NCI-H2107 treated with DMSO at 0.1 percent for 48 hours (cell line): ENCODE results near the gene PACRG.

Experiments
- DNase-seq: peaks from one replicate; lab custom pipeline; 2025; ENCODE audit not compliant: unreplicated experiment; lab: John Stamatoyannopoulos, UW

Gene PACRG

DNA sequence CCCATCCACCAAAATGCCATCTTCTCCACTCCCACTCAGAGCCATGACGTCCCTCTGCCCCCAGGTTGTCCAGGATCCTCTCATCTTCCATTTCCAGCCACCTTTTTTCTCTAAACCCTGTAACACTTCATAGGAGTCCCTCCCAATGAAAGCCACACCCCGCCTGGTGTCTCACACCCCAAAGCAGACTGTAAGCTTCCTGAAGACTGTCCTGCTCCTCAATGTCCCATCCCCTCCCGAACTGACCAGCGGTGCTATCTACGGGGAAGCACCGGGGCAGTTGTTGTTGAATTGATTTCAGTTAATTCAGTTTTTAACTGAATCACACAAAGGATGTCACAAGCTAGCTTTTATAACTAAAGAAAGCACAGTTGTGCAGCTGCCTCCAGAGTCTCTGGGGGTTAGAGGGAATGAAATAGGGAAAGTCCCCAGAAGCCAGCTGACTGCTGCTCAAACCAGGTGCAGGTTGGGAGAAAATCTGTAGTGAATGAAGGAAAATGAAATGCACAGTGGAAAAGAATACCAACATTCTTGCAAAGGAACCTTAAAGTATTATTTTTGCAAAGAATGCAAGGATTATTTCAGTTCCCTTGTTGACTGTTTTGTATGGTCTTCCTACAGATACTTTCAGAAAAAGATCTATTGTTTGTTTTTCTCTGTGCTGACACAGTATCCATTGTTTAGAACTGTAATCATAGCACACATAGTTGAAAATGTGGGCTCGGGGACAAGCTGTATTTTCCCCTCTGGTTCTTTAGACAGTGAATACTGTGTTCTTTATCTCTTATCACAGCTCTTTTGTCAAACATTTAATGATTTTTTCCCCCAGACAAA lies 464.1 kb downstream of the PACRG start:
- DNase-seq: no peak

DNA sequence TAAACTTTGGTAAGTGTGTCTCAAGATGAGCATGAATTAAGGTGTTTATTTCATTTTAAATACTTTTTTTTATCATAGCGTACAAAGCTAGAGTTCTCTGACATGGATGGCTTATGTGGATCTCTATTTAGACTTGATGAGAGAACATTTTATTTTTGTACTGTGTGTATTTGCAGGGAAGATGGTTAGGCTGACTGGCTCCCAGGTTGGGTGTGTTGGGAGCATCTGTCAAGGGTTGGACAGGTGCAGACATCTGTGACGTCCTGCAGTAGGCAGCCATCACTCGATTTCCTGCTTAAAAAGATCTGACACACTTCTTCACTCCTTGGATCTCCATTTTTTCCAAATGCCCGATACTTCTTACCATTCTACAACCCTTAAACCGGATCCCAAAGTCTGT lies 464.8 kb downstream of the PACRG start:
- no peak for DNase-seq

DNA sequence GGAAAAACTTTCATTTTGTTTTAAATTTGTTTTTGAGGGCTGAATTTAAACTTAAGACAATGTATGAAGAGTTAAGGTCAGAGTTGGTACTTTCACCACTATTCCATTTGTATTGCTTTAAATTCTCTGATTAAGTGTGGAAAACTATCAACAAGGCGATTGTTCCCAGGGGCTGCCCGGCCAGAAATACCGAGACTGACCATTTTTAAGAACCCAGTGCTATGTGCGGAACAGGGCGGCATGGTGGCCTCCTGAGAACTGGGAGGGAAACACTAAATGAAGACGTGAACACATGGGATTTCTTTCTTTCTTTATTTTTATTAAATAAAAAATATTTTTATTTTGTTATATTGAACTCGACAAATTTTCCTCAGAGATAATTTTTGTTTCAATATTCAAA lies 465.6 kb downstream of the PACRG start:
- DNase-seq: no peak

DNA sequence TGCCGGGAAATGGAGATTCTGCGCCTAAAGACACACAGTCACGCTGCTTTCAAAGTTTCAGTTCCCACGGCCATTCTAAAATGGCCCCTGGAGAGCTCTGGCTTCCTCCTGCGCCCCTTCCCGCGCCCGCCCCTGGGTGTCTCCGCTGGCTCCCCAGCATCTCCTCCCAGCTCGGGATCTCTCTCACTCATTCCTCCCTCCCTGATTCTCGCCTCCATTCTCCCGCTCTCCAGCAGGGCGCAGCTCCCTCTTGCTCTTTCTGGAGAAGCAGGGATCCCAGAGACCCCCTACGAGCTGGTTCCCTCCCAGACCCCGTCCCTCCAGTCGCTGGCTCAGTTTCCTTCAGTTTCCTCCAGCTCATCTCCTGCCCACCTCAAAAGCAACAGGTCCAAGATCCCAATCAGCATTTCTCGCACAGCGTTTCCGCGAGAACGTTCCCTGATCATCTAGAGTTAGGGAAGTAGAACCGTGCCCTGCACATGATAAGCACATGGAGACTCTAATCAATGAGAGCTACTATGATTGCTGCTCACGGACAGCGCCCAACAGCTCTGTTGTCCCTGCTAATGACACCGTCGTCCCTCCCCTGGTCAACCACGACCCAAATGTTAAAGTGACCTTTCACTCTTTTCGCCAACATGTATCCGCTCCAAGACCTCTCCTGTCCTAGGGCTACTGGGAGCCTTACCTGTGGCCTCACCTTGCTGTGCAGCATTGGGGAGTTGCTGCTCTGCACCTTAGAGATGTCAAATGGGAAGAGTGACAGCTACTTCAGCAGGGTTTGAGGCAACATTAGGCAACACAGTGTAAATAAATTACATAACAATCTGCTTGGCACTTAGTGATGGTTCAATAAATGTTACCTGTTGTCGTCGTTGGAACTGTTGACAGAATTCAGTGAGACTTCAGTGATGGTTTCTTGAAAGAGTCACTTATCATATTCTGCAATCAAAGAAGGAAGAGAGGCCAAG lies 468.2 kb downstream of the PACRG start:
- no peak for DNase-seq

DNA sequence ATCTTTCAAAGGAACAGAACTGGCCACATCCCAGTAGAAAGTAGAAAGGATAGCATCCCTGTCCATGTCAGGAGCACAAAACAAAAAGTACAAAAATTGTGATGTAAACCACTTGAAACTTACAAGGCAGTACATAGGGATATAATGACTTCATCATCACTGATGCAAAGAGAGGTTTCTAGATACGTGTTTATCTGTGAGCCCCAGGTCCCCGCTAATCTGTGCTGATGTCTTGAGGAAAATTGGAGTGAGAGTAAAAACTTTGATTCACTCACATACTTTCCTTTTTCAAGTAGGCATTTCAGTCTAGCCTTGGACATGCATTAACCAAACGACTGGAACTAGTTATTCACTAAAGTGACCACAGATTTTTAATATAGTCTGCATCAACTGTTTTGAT lies 470.1 kb downstream of the PACRG start:
- no peak for DNase-seq

DNA sequence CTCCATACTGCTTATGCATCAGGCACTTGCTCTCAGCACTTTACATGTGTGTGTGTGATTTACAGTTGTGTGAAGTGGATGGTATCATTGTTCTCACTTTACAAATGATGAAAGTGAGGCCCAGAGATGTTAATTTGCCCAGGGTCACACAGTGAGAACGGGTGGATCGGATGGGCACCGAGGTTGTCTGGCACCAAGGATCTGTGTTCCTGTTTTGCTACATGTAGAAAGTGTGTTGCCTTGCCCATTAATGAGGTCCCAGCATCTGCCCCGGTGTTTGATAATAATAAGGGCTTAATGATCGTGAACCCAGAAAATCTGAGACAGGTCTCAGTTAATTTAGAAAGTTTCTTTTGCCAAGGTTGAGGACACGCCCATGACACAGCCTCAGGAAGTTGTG lies 470.6 kb downstream of the PACRG start:
- DNase-seq: no peak

DNA sequence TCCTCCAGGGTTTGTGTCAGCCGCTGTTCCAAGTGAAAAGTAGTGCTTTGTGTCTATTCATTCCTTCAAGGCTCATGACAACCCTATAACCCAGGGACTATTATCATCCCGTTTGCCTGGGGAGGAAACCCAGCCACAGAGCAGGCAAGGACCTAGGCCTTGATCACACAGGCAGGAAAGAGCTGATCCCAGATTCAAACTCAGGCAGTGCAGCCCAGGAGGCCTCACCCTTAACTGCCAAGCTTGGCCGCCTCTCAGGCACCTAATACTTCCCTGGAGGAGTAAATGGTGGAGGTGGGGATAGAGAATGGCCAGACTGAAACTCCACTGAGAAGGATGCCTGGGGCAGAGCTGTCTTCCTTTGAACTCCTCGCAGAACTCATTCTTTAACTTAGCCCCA lies 471.6 kb downstream of the PACRG start:
- no peak for DNase-seq

DNA sequence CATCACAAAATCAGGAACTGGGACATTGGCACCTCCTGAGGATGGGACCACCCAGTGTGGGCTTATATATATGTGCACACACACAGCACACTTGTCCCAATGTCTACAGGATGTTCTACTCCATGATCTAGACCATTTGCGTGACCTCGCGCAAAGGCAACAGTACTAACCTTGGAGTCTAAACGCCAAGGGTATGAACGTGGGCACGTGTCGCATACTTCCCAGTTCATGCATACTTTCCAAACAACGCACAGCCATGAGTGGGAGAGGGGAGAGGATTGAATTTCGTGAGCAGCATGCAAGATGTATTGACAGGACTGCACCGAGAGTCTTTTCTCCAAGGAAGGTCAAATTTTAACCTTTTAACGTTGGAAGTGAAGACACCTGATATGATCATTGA lies 472.5 kb downstream of the PACRG start:
- no peak for DNase-seq

DNA sequence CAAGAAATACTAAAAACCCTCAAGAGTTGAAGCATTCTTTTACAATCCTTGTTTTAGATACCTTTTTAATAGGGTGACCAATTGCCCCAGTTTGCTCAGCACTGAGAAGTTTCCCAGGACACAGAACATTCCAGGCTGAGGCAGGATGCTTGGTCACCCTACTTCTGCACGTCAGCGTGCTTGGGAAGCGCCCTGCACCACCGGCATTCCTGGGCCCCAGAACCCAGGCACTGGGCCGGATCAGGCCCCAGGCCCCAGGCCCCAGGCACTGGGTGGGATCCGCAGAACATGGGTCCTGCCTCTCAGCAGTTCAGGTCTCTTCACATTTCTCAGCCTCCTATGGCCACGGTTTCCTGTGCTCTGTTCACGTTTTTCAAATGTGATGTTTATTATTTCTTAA lies 472.9 kb downstream of the PACRG start:
- DNase-seq: no peak

DNA sequence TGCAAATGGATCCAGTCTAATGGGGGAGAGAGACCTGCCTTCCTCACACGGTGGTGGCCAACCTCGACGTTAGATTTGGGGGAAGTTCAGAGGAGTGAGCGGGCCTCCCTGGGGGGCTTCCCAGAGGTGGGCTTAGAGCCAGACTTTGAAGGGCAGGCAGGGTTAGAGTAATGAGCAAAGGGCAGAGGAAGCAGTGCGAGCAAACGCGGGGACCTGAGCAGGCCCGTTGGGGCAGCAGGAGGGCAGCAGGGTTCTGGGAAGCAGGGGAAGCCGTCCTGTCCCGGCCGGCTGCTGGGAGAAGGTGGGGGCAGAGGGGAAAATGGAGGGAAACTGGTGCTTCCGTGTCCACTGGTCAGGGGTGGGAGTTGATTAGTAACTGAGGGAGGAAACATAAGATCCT lies 474.1 kb downstream of the PACRG start:
- no peak for DNase-seq

DNA sequence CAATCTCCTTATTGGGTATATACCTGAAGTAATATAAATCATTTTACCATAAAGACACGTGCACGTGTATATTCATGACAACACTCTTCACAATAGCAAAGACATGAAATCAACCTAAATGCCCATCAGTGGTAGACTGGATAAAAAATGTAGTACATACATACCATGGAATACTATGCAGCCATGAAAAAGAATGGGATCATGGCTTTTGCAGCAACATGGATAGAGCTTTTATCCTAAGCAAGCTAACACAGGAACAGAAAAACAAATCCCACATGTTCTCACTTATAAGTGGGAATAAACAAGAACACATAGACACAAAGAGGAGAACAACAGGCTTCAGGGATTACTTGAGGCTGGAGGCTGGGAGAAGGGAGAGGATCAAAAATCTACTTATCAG lies 478.4 kb downstream of the PACRG start:
- no peak for DNase-seq

DNA sequence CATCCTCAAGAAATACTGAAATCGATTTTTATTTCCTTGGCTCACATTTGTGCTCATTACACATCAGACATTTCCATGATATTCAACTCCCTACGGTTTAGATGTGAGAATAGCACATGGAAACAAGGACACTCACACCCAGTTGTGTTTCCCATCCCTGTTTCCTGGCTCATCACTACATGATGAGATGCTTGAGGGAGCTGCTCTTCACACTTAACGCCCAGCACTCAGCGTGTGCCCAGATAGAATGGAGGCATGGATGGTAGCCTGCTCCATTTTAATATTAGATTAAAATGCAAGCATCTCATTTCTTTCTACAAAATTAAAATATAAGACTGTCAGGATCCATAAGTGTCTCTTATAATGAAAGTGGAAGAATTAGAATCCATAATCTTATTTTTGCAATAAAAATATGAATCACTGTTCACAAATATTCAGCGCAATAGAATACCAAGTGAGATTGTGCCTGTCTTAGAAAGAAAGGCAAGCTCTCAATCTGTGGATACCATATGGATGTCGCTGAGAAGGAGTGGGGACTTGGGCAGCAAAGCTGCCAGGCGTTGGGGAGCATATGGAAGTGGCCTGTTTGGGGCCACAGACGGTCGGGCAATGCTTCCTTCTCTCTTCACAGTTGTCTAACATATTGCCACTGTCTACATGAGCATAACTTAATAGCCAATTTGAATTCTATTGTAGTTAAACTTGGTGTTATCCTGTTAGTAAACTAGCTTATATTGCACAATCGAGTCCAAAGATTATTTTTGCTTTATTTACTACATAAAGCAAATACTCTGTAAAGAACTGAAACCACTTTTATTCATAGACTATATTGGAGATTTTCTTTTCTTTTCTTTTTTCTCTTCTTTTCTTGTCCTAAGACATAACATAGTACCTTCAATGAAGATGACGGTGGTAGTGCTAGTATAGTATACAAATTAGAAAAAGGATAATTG lies 479.9 kb downstream of the PACRG start:
- no peak for DNase-seq

DNA sequence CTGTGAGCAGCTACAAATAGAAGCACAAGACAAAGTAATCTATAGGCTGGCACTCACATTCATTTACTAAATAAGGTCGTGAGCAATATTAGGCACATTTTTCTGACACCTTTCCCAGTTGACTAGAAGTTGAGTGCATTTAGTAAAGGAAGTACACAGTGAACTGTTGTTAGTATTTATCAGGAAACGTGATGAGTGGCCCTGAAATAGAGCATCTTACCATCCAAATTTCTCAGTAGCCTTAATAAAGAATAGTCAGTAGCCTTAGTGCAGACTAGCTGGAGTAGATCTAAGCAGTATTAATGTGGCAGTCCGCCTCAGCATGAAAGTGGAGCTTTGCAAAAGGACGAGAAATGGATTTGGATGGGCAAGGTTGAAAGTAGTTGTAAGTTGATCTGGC lies 481.2 kb downstream of the PACRG start:
- no peak for DNase-seq

DNA sequence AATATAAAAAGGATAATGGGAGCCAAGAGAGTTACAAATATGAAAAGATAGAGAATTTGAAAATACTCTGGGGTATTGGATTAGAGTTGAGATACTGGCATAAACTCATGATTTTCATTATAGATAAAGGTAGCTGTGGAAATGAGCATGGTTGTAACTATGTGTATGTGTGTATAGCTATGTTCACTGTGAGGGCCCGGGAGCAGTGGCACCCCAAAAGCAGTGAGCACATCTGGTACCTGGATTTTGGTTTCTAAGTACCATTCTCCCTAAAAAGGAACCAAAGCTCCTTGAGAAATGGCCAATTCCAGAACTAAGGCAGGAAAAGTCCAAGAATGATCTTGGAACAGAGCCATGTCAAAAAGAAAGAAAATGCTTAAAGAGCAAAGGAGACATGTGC lies 484.3 kb downstream of the PACRG start:
- DNase-seq: no peak

DNA sequence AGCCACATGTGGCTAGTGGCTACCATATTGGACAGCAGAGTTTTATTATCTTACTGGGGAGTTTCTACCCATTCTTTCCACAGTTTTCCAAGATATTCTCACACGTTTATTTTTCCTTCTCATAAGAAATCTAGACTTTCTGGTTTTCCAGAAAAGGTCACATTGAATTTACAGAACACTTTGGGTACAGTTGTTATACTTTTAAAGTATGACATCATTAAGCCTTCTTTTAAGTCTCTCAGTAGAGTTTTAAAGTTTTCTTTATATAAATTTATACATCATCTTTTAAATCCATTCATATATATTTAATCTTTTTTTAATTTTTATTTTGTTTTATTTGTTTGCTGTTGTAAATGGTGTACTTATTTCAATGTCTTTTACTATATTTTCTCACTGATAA lies 486.5 kb downstream of the PACRG start:
- DNase-seq: no peak

DNA sequence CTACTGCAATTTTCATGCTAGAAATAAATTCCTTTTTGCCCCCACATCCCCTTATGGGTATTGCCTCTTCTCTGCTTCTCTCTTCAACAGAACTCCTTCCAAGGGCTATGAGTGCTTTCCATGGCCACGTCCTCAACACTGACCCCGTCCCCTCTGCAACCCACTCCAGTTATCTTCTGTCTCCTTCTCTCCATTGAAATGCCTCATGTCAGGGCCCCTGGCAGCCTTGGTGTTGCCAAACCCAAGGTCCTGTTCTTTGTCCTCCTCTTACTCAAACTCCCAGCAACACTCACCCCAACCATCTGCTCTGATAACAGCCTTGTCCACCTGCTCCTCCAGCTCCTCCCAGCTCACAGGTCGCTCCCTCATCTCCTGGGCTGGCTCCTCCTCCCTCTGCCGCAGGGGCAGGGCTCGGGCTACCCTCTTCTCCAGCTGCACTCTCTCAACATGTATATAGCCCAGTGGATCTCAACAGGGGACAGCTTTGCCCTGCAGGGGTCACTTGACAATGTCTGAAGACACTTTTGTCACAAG lies 490.7 kb downstream of the PACRG start:
- DNase-seq: no peak

DNA sequence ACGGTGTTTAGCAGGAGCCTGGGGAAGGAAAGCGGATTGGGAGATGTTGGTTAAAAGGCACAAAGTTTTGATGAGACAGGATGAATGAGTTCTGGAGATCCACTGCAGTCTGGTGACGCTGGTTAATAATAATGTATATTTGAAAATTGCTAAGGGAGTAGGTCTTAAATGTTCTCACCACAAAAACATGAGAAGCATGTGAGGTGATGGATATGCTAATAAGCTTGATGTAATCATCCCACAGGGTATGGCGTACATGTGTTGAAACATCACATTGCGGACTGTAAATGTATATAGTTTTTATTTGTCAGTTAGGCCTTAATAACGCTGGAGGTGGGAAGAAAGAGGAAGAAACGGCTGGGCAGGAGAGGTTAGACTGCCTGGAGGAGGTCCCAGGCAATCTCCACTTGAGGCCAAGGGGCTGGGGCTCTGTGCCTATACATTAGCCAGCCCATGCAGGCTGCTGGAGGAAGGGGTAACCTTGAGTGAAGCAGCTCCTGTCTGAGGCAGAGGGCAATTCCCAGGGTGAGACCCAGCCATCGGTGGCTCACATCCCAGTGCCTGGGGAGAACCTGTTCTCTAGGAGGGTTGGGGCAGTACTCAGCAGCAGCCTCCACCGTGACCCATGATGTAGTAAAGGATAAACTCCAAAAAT lies 498.5 kb downstream of the PACRG start:
- no peak for DNase-seq

DNA sequence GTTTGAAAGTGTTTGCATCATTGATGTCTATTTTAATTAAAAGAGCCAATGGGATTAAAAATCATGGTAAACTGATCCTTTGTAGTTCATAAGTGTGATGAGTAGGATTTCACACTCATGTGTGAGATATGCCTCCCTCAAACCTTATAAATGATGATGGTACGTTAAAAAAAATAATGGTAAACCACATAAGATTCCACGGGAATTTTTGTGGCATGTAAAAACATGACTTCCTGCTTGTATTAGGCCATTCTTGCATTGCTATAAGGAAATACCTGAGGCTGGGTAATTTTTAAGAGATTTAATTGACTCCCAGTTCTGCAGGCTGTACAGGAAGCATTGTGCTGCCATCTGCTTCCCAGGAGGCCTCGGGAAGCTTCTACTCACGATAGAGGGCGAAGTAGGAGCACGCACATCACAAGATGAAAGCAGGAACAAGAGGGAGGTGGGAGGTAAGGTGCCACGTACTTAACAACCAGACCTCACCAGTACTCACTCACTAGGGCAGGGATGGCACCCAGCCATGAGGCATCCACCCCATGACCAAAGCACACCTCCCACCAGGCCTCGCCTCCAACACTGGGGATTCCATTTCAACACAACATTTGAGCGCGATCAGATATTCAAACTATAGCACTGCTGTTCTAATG lies 499.2 kb downstream of the PACRG start:
- no peak for DNase-seq

DNA sequence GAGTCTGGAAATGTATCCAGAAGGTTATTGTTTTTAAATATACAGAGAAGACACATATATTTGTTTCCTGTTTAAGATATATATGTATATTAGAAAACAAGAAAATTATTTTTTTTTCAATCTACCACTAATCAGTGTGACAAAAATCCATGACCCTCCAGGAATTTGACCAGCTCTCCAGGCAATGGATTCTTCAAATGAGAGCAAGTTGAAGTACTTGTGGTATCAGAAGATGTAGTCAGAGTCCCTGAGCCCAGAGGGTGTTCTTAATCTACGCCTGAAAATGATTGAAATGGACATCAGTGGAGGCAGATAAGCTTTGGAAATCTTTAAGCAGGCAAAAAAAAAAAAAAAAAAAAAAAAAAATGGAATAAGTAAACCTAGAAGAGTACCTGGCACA lies 500.3 kb downstream of the PACRG start:
- DNase-seq: no peak

DNA sequence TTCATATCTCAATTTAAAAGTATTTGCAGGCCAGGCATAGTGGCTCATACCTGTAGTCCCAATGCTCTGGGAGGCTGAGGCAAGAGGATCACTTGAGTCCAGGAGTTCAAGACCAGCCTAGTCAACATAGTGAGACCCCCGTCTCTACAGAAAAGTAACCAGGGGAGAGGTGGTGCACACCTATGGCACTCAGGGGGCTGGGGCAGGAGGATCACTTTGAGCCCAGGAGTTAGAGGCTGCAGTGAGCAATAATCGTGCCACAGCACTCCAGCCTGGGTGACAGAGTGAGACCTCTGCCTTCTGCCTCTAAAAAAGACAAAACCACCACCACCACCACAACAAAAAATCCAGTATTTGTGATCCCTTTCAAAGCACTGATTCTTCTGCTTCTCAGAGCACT lies 501.3 kb downstream of the PACRG start:
- no peak for DNase-seq
